GM12801 (cell line): ENCODE measurements around the gene SMPD3.

ENCODE experiments used
- CTCF ChIP-seq: IDR thresholded peaks from one replicate; pipeline ENCODE4 v1.5.1; 2011; ENCODE audit warnings: control low read depth; ENCODE audit not compliant: insufficient read length; ENCODE audit errors: extremely low read depth

SMPD3 gene

GRCh38 chr16:68339214-68339613 lies 109.1 kb downstream of the SMPD3 start:
- no peak for TF ChIP-seq CTCF

- TF ChIP-seq CTCF: no peak
Observed at GRCh38 chr16:68338326-68339119, 109.8 kb downstream of the SMPD3 start.

GRCh38 chr16:68335175-68335574 lies 113.1 kb downstream of the SMPD3 start:
- no peak for TF ChIP-seq CTCF

GRCh38 chr16:68332411-68333121 lies 115.7 kb downstream of the SMPD3 start:
- TF ChIP-seq CTCF: no peak

GRCh38 chr16:68331879-68332410 lies 116.4 kb downstream of the SMPD3 start:
- no peak for TF ChIP-seq CTCF

GRCh38 chr16:68328860-68329390 lies 119.4 kb downstream of the SMPD3 start:
- no peak for TF ChIP-seq CTCF

GRCh38 chr16:68328151-68328859 lies 120.0 kb downstream of the SMPD3 start:
- TF ChIP-seq CTCF: peak; percentile 32
